Rectal smooth muscle tissue (tissue), 1 donor: ENCODE data around the gene CACNA2D3.

Source experiments
- H3K27ac ChIP-seq: one replicate; pipeline ENCODE4 v1.7.0; 2013; ENCODE audit warnings: low read depth, low read length, inconsistent platforms
- H3K27me3 ChIP-seq: one replicate; pipeline ENCODE4 v1.7.0; 2013; ENCODE audit warnings: low read length; ENCODE audit not compliant: control insufficient read depth, insufficient read depth
- H3K36me3 ChIP-seq: one replicate; pipeline ENCODE4 v1.7.0; 2013; ENCODE audit warnings: low read length; ENCODE audit not compliant: control insufficient read depth, insufficient read depth
- H3K4me1 ChIP-seq: one replicate; pipeline ENCODE4 v1.7.0; 2013; ENCODE audit warnings: low read length; ENCODE audit not compliant: control insufficient read depth, insufficient read depth
- H3K4me3 ChIP-seq: one replicate; pipeline ENCODE4 v1.7.0; 2013; ENCODE audit warnings: low read length
- H3K9ac ChIP-seq: one replicate; pipeline ENCODE4 v1.7.0; 2013; ENCODE audit warnings: low read length

CACNA2D3 gene

GRCh38 chr3:54835701-54836100, 713.3 kb downstream of the CACNA2D3 start:
- Histone ChIP-seq H3K4me1 (peaks cover 2% of the 10 kb centered on the region), H3K9ac (no peak overlapping the region), H3K27me3 (no peaks in the 10 kb centered on the region), H3K27ac (no peak overlapping the region), H3K36me3 (no peaks in the 10 kb centered on the region), H3K4me3 (no peak overlapping the region)

GRCh38 chr3:54836871-54837270, 714.5 kb downstream of the CACNA2D3 start:
- Histone ChIP-seq H3K27ac (no peak overlapping the region), H3K27me3 (no peaks in the 10 kb centered on the region), H3K36me3 (no peaks in the 10 kb centered on the region), H3K9ac (no peak overlapping the region), H3K4me3 (no peak overlapping the region), H3K4me1 (peaks cover 2% of the 10 kb centered on the region)

GRCh38 chr3:54837964-54838363, 715.6 kb downstream of the CACNA2D3 start:
- Histone ChIP-seq H3K9ac (no peak overlapping the region), H3K4me1 (peaks cover 2% of the 10 kb centered on the region), H3K36me3 (no peaks in the 10 kb centered on the region), H3K27me3 (no peaks in the 10 kb centered on the region), H3K4me3 (no peak overlapping the region), H3K27ac (no peak overlapping the region)

GRCh38 chr3:54841471-54841870, 719.1 kb downstream of the CACNA2D3 start:
- Histone ChIP-seq H3K4me3 (no peak overlapping the region), H3K36me3 (no peaks in the 10 kb centered on the region), H3K27ac (no peak overlapping the region), H3K4me1 (no peaks in the 10 kb centered on the region), H3K9ac (no peak overlapping the region), H3K27me3 (no peaks in the 10 kb centered on the region)

GRCh38 chr3:54843352-54843751, 721.0 kb downstream of the CACNA2D3 start:
- H3K36me3 ChIP-seq: no peaks in the 10 kb centered on the region
- H3K4me3 ChIP-seq: no peak overlapping the region
- no peaks in the 10 kb centered on the region for H3K4me1 ChIP-seq
- no peak overlapping the region for H3K9ac ChIP-seq
- H3K27ac ChIP-seq: no peak overlapping the region
- H3K27me3 ChIP-seq: no peaks in the 10 kb centered on the region

- Histone ChIP-seq H3K9ac (no peak overlapping the region), H3K36me3 (no peaks in the 10 kb centered on the region), H3K27ac (no peak overlapping the region), H3K4me1 (no peaks in the 10 kb centered on the region), H3K27me3 (no peaks in the 10 kb centered on the region), H3K4me3 (no peak overlapping the region)
Measured at GRCh38 chr3:54844211-54844610, 721.9 kb downstream of the CACNA2D3 start.

- no peaks in the 10 kb centered on the region for H3K36me3 ChIP-seq
- no peaks in the 10 kb centered on the region for H3K4me1 ChIP-seq
- no peak overlapping the region for H3K4me3 ChIP-seq
- no peak overlapping the region for H3K9ac ChIP-seq
- H3K27ac ChIP-seq: no peak overlapping the region
- no peaks in the 10 kb centered on the region for H3K27me3 ChIP-seq
Measured at GRCh38 chr3:54845011-54845410, 722.7 kb downstream of the CACNA2D3 start.

- H3K9ac ChIP-seq: no peak overlapping the region
- H3K36me3 ChIP-seq: no peaks in the 10 kb centered on the region
- no peak overlapping the region for H3K4me3 ChIP-seq
- no peak overlapping the region for H3K27ac ChIP-seq
- H3K27me3 ChIP-seq: no peaks in the 10 kb centered on the region
- no peaks in the 10 kb centered on the region for H3K4me1 ChIP-seq
Measured at GRCh38 chr3:54845551-54845950, 723.2 kb downstream of the CACNA2D3 start.

GRCh38 chr3:54846119-54846518, 723.8 kb downstream of the CACNA2D3 start:
- Histone ChIP-seq H3K27me3 (no peaks in the 10 kb centered on the region), H3K27ac (no peak overlapping the region), H3K9ac (no peak overlapping the region), H3K4me1 (no peaks in the 10 kb centered on the region), H3K36me3 (no peaks in the 10 kb centered on the region), H3K4me3 (no peak overlapping the region)

- Histone ChIP-seq H3K4me1 (no peaks in the 10 kb centered on the region), H3K9ac (no peak overlapping the region), H3K4me3 (no peak overlapping the region), H3K27me3 (no peaks in the 10 kb centered on the region), H3K27ac (no peak overlapping the region), H3K36me3 (no peaks in the 10 kb centered on the region)
Measured at GRCh38 chr3:54847361-54847760, 725.0 kb downstream of the CACNA2D3 start.

GRCh38 chr3:54849360-54849759, 727.0 kb downstream of the CACNA2D3 start:
- no peaks in the 10 kb centered on the region for H3K27me3 ChIP-seq
- H3K9ac ChIP-seq: no peak overlapping the region
- peaks cover 3% of the 10 kb centered on the region for H3K4me1 ChIP-seq
- H3K4me3 ChIP-seq: no peak overlapping the region
- no peak overlapping the region for H3K27ac ChIP-seq
- no peaks in the 10 kb centered on the region for H3K36me3 ChIP-seq

- Histone ChIP-seq H3K9ac (no peak overlapping the region), H3K27me3 (no peaks in the 10 kb centered on the region), H3K27ac (no peak overlapping the region)
Measured at GRCh38 chr3:54850484-54851018, 728.2 kb downstream of the CACNA2D3 start.

GRCh38 chr3:54853573-54854404, 731.4 kb downstream of the CACNA2D3 start:
- no peak overlapping the region for H3K9ac ChIP-seq

More at GRCh38 chr3:54850484-54851018, 728.2 kb downstream of the CACNA2D3 start:
- no peaks in the 10 kb centered on the region for H3K36me3 ChIP-seq
- H3K4me3 ChIP-seq: no peak overlapping the region
- peaks cover 3% of the 10 kb centered on the region for H3K4me1 ChIP-seq

More at GRCh38 chr3:54853573-54854404, 731.4 kb downstream of the CACNA2D3 start:
- H3K36me3 ChIP-seq: no peaks in the 10 kb centered on the region
- no peak overlapping the region for H3K27ac ChIP-seq
- H3K4me3 ChIP-seq: no peak overlapping the region
- H3K4me1 ChIP-seq: peaks cover 3% of the 10 kb centered on the region
- no peaks in the 10 kb centered on the region for H3K27me3 ChIP-seq
